IPS-NIHi11 (cell line): Measurements from ENCODE around the gene SFPQ.
"Not testable (repeated sequence)": the region's sequence is repeated elsewhere in the genome, so short reads cannot be mapped to it uniquely, and the experiment has no call there.

Experiments
- DNase-seq: peaks from one replicate; pipeline ENCODE4 v3.0.0; 2012; ENCODE audit warnings: mixed read lengths, low spot score

Gene SFPQ, protein sequence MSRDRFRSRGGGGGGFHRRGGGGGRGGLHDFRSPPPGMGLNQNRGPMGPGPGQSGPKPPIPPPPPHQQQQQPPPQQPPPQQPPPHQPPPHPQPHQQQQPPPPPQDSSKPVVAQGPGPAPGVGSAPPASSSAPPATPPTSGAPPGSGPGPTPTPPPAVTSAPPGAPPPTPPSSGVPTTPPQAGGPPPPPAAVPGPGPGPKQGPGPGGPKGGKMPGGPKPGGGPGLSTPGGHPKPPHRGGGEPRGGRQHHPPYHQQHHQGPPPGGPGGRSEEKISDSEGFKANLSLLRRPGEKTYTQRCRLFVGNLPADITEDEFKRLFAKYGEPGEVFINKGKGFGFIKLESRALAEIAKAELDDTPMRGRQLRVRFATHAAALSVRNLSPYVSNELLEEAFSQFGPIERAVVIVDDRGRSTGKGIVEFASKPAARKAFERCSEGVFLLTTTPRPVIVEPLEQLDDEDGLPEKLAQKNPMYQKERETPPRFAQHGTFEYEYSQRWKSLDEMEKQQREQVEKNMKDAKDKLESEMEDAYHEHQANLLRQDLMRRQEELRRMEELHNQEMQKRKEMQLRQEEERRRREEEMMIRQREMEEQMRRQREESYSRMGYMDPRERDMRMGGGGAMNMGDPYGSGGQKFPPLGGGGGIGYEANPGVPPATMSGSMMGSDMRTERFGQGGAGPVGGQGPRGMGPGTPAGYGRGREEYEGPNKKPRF

GRCh38 chr1:35192853-35193664, at the start of gene SFPQ:
Gene SFPQ (minus strand): TSS chr1:35193145. CDS start chr1:35193049, 96 bp downstream.
- peak; percentile 99 for DNase-seq

DNA sequence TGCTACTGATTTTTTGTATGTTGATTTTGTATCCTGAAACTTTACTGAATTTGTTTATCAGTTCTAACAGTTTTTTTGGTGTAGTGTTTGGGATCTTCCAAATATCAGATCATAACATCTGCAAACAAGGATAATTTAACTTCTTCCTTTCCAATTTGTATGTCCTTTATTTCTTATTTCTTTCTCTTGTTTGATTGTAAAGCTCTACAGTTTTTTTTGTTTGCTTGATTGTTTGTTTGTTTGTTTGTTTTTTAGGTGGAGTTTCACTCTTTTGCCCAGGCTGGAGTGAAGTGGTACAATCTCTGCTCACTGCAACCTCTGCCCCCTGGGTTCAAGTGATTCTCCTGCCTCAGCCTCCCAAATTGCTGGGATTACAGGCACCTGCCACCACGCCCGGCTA, 43.8 kb upstream of the SFPQ start:
- not testable (repeated sequence) for DNase-seq

DNA sequence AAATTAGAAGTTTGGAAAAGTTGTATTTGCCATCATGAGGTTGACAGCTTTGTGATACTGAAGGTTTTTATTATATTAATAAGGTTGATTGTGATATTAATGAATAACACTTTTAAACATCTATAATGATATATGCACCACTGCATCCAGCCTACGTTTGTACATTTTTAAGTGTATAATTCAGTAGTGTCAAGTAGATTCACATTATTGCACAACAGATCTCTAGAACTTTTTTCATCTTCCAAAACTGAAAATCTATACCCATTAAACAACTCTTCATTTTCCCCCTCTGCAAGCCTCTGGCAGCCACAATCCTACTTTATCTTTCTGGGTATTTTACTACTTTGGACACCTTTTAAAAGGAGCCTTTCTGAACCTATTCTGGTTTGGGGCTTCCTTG, 38.3 kb upstream of the SFPQ start:
- DNase-seq: no peak

DNA sequence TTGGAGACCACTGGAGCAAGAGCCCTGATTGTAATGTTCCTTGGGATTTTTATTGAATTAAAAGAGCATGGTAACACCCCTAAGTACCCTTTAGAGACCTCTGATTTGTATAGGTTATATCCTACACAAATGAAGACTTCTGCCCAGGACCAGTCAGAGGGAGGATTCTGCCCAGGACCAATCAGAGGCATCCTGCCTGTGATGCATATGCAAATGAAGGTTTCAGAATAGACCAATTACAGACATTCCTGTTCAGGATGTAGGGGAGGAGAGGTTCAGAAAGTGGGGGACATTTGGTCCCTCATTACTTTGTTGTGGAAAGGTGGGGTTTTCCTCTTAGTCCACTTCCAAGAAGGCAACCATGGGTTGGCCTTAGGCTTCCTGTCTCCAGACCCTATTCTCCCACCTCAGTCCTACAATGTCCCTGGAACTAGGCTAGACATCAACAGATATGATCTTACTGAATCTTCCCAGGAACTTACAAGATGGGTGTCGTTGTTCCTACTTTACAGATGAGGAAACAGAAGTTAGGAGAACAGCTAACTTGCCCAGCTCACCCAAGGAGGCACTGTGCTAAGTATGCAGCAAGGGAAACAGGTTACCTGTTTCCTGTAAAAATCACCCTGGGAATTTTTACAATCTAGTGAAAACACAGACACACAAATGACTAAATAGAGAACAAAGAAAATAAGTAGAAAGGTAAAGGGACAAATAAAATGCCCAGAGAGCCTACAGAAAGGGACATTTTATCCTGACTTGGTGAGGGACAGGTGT, 36.8 kb upstream of the SFPQ start:
- DNase-seq: no peak

GRCh38 chr1:35226546-35226945, 33.6 kb upstream of the SFPQ start:
- no peak for DNase-seq

GRCh38 chr1:35223084-35223630, 30.2 kb upstream of the SFPQ start:
- no peak for DNase-seq

GRCh38 chr1:35222322-35223083, 29.6 kb upstream of the SFPQ start:
- DNase-seq: no peak

GRCh38 chr1:35220976-35221375, 28.0 kb upstream of the SFPQ start:
- DNase-seq: peak; percentile 76

DNA sequence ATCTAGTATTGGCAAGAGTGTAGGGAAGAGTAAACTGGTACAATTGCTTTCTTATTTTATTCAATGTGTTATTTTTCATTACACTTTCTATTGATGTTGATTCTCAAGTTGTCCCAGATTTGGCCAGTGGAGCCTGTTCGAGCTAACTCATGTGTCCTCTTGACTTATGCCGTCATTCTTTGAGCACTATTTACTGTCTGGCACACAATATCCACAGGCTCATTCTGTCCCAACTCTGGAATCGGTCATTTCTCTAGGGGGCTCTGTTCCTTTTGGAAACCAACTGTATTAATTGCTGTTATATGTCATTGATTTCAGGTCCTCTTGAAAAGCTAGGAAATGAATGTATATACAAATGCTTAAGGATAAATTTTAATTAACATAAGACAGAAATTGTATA, 22.4 kb upstream of the SFPQ start:
- DNase-seq: no peak

DNA sequence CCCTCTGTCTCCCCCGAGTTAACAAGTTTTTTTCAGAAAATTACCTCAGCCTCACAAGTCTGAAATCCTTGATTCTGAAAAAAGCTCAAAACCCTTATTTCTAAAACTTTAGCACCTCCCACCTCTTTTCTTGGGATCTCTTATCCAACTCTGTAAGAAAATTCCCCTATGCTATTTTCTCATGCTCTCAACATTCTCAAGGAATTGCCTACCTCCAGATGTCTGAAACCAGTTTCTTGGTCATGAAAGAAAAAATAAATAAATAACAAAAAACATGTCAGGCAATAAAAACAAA, 18.1 kb upstream of the SFPQ start:
- no peak for DNase-seq

- DNase-seq: peak; percentile 58
Measured at GRCh38 chr1:35210321-35211119, 17.6 kb upstream of the SFPQ start.

GRCh38 chr1:35203295-35203694, 10.3 kb upstream of the SFPQ start:
- DNase-seq: no peak

DNA sequence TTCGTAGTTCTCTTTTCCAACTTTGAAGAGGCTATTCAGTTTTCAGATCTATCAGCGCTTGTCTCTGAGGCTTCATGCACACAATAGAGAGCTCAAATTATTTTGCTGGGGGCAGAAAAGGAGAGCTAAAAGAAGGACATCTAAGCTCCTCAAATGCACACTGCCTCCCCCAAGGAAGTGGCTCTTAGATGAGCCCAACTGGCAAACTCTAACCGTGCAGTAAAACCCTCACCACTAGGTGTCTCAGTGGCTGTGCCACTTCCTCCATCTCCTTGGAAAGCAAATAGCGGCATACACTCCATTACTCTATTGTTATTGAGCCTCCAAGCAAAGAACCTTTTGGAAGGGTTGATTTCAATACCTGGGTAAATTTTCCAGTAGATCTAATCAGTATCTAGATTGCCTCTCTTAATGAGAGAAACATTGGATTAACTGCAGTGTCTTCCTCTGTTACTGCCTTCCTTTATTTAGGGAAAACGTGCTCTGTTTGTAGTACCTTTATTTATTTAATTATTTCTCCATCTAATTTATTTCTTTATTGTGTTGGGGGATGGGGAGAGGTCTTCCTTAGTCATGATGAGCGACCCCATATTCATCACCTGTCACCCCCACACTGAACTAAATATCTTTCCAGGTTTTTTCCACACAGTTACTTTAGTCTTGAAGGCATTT, 9.2 kb upstream of the SFPQ start:
- peak; percentile 81 for DNase-seq

GRCh38 chr1:35201631-35202030, 8.7 kb upstream of the SFPQ start:
- no peak for DNase-seq

DNA sequence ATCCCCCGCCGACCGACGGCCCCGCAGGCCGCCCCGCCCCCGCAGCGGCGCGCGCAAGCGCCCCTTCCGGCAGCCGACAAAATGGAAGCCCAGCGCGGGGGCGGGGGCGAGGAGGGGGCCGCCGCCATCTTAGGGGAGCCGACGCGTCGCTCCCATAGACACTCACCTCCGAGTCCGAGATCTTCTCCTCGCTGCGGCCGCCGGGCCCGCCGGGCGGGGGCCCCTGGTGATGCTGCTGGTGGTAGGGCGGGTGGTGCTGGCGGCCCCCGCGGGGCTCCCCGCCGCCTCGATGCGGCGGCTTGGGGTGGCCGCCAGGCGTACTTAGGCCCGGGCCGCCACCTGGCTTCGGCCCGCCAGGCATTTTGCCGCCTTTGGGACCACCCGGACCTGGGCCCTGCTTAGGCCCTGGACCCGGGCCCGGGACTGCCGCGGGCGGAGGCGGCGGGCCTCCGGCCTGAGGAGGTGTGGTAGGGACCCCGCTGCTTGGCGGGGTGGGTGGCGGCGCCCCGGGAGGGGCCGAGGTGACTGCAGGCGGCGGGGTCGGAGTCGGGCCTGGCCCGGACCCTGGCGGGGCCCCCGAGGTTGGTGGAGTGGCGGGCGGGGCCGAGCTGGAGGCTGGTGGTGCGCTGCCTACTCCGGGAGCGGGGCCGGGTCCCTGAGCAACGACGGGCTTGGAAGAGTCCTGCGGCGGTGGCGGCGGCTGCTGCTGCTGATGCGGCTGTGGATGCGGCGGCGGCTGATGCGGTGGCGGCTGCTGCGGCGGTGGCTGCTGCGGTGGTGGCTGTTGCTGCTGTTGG, 691 bp downstream of the SFPQ start:
- DNase-seq: peak; percentile 93

- DNase-seq: no peak
Measured at GRCh38 chr1:35191429-35192055, 1.4 kb downstream of the SFPQ start.

- no peak for DNase-seq
Measured at GRCh38 chr1:35190784-35191183, 2.2 kb downstream of the SFPQ start.
